ENCODE measurements around the gene FRMD4B. TPM values are rescaled to one million over a fixed set of nuclear protein-coding genes. Genes with fewer than 3 reads are reported as not detected.

FRMD4B gene
- 1 to 10 TPM; 2.1 to 2.2 TPM for total RNA-seq
- 22.2 TPM for polyA plus RNA-seq (2013, experiment 1 of 2)
- 25.4 TPM for polyA plus RNA-seq (2013, experiment 2 of 2)
- long read RNA-seq, experiment 1, partial matches to known transcripts, result 1 of 1 reads
- long read RNA-seq, experiment 1, other reads (novel, unspliced or antisense), result 0 of 1 reads
- long read RNA-seq, experiment 2, partial matches to known transcripts, result 0 of 3 reads
- long read RNA-seq, experiment 2, other reads (novel, unspliced or antisense), result 3 of 3 reads
- long read RNA-seq, experiment 3, partial matches to known transcripts, result 3 of 11 reads
- long read RNA-seq, experiment 3, other reads (novel, unspliced or antisense), result 7 of 11 reads
- long read RNA-seq, experiment 4, partial matches to known transcripts, result 0 of 1 reads
- long read RNA-seq, experiment 4, other reads (novel, unspliced or antisense), result 1 of 1 reads

- H3K9me3 ChIP-seq (ENCODE audit: control insufficient read depth, low read length), result no peaks in the 10 kb centered on the region
- no peaks in the 10 kb centered on the region for H3K36me3 ChIP-seq (ENCODE audit: control insufficient read depth, insufficient read depth, low read length)
- DNase-seq, result peak; percentile 81
- H3K4me1 ChIP-seq (ENCODE audit: control insufficient read depth, insufficient read depth, low read length), result peaks cover 3% of the 10 kb centered on the region
- Mint-ChIP-seq H3K4me1 (peaks cover 6% of the 10 kb centered on the region), H3K36me3 (ENCODE audit: low read depth) (no peaks in the 10 kb centered on the region), H3K27ac (no peak within 1 kb of the TSS), H3K4me3 (peak within 1 kb of the TSS; percentile 54), H3K27me3 (ENCODE audit: insufficient read depth) (peaks cover 53% of the 10 kb centered on the region), H3K9me3 (no peaks in the 10 kb centered on the region)
- peaks cover 54% of the 10 kb centered on the region for H3K27me3 ChIP-seq (ENCODE audit: control insufficient read depth, insufficient read depth, low read length, poor library complexity, severe bottlenecking)
- TF ChIP-seq CTCF (conservative IDR thresholded peaks at IDR 0.05), result peak; percentile 59
- WGBS, 2 experiments (ENCODE audit: insufficient coverage in 1 of 2, insufficient read length in 1 of 2), result 5% methylated on average over 18 to 65 of the region's 65 CpGs
- H3K27ac ChIP-seq (ENCODE audit: low read depth, low read length), result no peak within 1 kb of the TSS
- no peak within 1 kb of the TSS for H3K9ac ChIP-seq (ENCODE audit: extremely low read depth, low read length, poor library complexity, severe bottlenecking)
- peak within 1 kb of the TSS; percentile 77 for H3K4me3 ChIP-seq (ENCODE audit: low read length)
These were observed at the start of gene FRMD4B for GRCh38 chr3:69385723-69386555. FRMD4B (minus strand) TSS chr3:69386088; CDS start chr3:69385989, 99 bp downstream.

- Histone ChIP-seq H3K27me3 (ENCODE audit: control insufficient read depth, insufficient read depth, low read length, poor library complexity, severe bottlenecking) (peaks cover 55% of the 10 kb centered on the region), H3K9ac (ENCODE audit: extremely low read depth, low read length, poor library complexity, severe bottlenecking) (no peak overlapping the region), H3K4me1 (ENCODE audit: control insufficient read depth, insufficient read depth, low read length) (no peaks in the 10 kb centered on the region), H3K4me3 (ENCODE audit: low read length) (no peak overlapping the region), H3K9me3 (ENCODE audit: control insufficient read depth, low read length) (no peaks in the 10 kb centered on the region), H3K36me3 (ENCODE audit: control insufficient read depth, insufficient read depth, low read length) (no peaks in the 10 kb centered on the region), H3K27ac (ENCODE audit: low read depth, low read length) (no peak overlapping the region)
- no peaks in the 10 kb centered on the region for H3K9me3 Mint-ChIP-seq
- WGBS, 2 experiments (ENCODE audit: insufficient coverage in 1 of 2, insufficient read length in 1 of 2), result 87 to 97% methylated on average over 4 of the region's 4 CpGs
- TF ChIP-seq CTCF (conservative IDR thresholded peaks at IDR 0.05), result no peak
- no peaks in the 10 kb centered on the region for H3K36me3 Mint-ChIP-seq (ENCODE audit: low read depth)
- peaks cover 3% of the 10 kb centered on the region for H3K4me1 Mint-ChIP-seq
- H3K4me3 Mint-ChIP-seq, result no peak overlapping the region
- H3K27me3 Mint-ChIP-seq (ENCODE audit: insufficient read depth), result peaks cover 50% of the 10 kb centered on the region
- H3K27ac Mint-ChIP-seq, result no peak overlapping the region
- DNase-seq, result no peak
These were observed 48.1 kb upstream of the FRMD4B start for GRCh38 chr3:69433969-69434325.

GRCh38 chr3:69433121-69433968, 47.5 kb upstream of the FRMD4B start:
- WGBS, 2 experiments (ENCODE audit: insufficient coverage in 1 of 2, insufficient read length in 1 of 2), result 82 to 90% methylated on average over 6 of the region's 6 CpGs
- no peak for TF ChIP-seq CTCF (conservative IDR thresholded peaks at IDR 0.05)
- Histone ChIP-seq H3K9ac (ENCODE audit: extremely low read depth, low read length, poor library complexity, severe bottlenecking) (no peak overlapping the region), H3K36me3 (ENCODE audit: control insufficient read depth, insufficient read depth, low read length) (no peaks in the 10 kb centered on the region), H3K4me3 (ENCODE audit: low read length) (no peak overlapping the region), H3K4me1 (ENCODE audit: control insufficient read depth, insufficient read depth, low read length) (no peaks in the 10 kb centered on the region), H3K9me3 (ENCODE audit: control insufficient read depth, low read length) (no peaks in the 10 kb centered on the region), H3K27ac (ENCODE audit: low read depth, low read length) (no peak overlapping the region), H3K27me3 (ENCODE audit: control insufficient read depth, insufficient read depth, low read length, poor library complexity, severe bottlenecking) (peaks cover 57% of the 10 kb centered on the region)
- H3K9me3 Mint-ChIP-seq, result no peaks in the 10 kb centered on the region
- no peak overlapping the region for H3K27ac Mint-ChIP-seq
- DNase-seq, result no peak
- peaks cover 3% of the 10 kb centered on the region for H3K4me1 Mint-ChIP-seq
- H3K27me3 Mint-ChIP-seq (ENCODE audit: insufficient read depth), result peaks cover 52% of the 10 kb centered on the region
- no peaks in the 10 kb centered on the region for H3K36me3 Mint-ChIP-seq (ENCODE audit: low read depth)
- H3K4me3 Mint-ChIP-seq, result no peak overlapping the region

Measured in endodermal cell (in vitro differentiated cells).